ENCODE measurements around the gene PRMT3. TPM values are rescaled to one million over a fixed set of nuclear protein-coding genes. Genes with fewer than 3 reads are reported as not detected.

PRMT3 gene
- total RNA-seq, 1 experiment from 2014 or later, result 22.6 TPM

DNA sequence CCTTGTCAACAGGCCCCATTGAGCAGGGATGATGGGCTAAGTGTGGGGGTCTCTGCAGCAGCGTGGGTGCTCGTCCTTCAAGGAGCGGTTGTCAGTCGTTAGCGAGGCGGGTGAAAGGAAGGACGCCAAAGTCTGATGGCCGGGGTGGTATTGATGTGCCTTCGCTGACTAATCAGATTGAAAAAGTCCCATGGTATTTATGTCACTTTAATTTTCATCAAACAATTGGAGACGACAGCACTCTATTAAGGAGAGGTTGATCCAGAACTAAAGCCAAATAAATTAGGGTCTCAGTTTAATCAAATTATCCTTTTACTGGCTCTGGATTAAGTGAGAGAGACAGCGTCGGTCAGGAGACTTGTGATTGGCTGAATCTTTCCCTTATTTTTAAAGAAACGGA lies 14.4 kb upstream of the PRMT3 start:
- no peak for DNase-seq
- Histone ChIP-seq H4K91ac (ENCODE audit: insufficient read length, low read depth, low read length) (no peak overlapping the region), H3K56ac (ENCODE audit: insufficient read length, low read depth, low read length) (no peak overlapping the region), H3K14ac (ENCODE audit: insufficient read depth, low read length) (no peak overlapping the region), H3K9ac (ENCODE audit: extremely low read depth, insufficient read length, low read length) (no peak overlapping the region), H2BK20ac (ENCODE audit: low read depth, low read length, poor library complexity, severe bottlenecking) (no peak overlapping the region), H3K27me3 (ENCODE audit: insufficient read depth, low read length) (no peaks in the 10 kb centered on the region), H3K4me2 (ENCODE audit: insufficient read depth, insufficient read length, low read length) (no peak overlapping the region), H2BK15ac (ENCODE audit: low read depth, low read length) (no peak overlapping the region), H3K79me1 (ENCODE audit: insufficient read depth, low read depth, low read length, poor library complexity, severe bottlenecking) (no peaks in the 10 kb centered on the region), H2BK5ac (ENCODE audit: insufficient read length, low read length) (no peak overlapping the region), H3T11ph (ENCODE audit: low read length) (no peak overlapping the region), H3K23me2 (ENCODE audit: insufficient read length, low read depth, low read length, poor library complexity, severe bottlenecking) (no peaks in the 10 kb centered on the region), H4K20me1 (ENCODE audit: control insufficient read depth, insufficient read depth, insufficient read length) (no peaks in the 10 kb centered on the region), H3K9me3 (ENCODE audit: control insufficient read depth, low read depth, low read length) (no peaks in the 10 kb centered on the region), H2AFZ (ENCODE audit: low read length) (no peak overlapping the region), H3K23ac (ENCODE audit: insufficient read length, low read depth, low read length) (no peak overlapping the region), H3K4me1 (ENCODE audit: insufficient read depth, low read length) (peaks cover 8% of the 10 kb centered on the region; the same call in 1 of the 2 replicates), H3K27ac (ENCODE audit: insufficient read length, low read depth, low read length) (no peak overlapping the region), H4K8ac (replicated peaks; ENCODE audit: insufficient read length, low read depth, low read length) (no peak overlapping the region), H2BK120ac (ENCODE audit: low read depth, low read length, poor library complexity, severe bottlenecking) (no peak overlapping the region), H2BK12ac (ENCODE audit: insufficient read length, low read depth, low read length) (no peak overlapping the region), H3K18ac (ENCODE audit: insufficient read length, low read depth, low read length) (no peak overlapping the region), H3K4ac (ENCODE audit: low read depth, low read length) (no peak overlapping the region), H4K5ac (ENCODE audit: insufficient read length, low read depth, low read length) (no peak overlapping the region), H3K79me2 (ENCODE audit: insufficient read depth, low read length) (no peaks in the 10 kb centered on the region), H2AK5ac (ENCODE audit: insufficient read length, low read length) (no peak overlapping the region)
- Mint-ChIP-seq H3K27me3 (ENCODE audit: low read depth) (no peaks in the 10 kb centered on the region), H3K4me1 (peaks cover 15 to 17% of the 10 kb centered on the region in 2 experiments), H3K36me3 (ENCODE audit: insufficient read depth in 1 of 3, low read depth in 3 of 3) (peaks cover 0 to 3% (median 0%) of the 10 kb centered on the region in 3 experiments; a peak in 2 of 7 replicates), H3K27ac (no peak overlapping the region), H3K4me3 (no peak overlapping the region), H3K9me3 (no peaks in the 10 kb centered on the region)
- no CpG with 5 or more reads among the region's 13 CpGs for WGBS (ENCODE audit: extremely low coverage, insufficient read length, low lambda C conversion rate)
- no peak for TF ChIP-seq CTCF (conservative IDR thresholded peaks at IDR 0.05)
